Vagina (tissue), 2 donors: ENCODE data around the gene CLDN1. TPM values are rescaled to one million over a fixed set of nuclear protein-coding genes. Genes with fewer than 3 reads are reported as not detected.

ENCODE experiments used
- DNase-seq, 2 donors: peaks; one replicate each; pipeline ENCODE4 v3.0.0-alpha.2; 2017; ENCODE audit errors: extremely low spot score in 2 of 2
- H3K27ac ChIP-seq: fragments of 200-600 bp; sonication (generic); one replicate; pipeline ENCODE4 v1.5.1; 2019
- H3K27me3 ChIP-seq: fragments of 200-600 bp; sonication (generic); one replicate; pipeline ENCODE4 v1.5.1; 2019
- H3K36me3 ChIP-seq, 2 donors: fragments of 200-600 bp; sonication (generic); one replicate each; pipeline ENCODE4 v1.5.1; 2017 to 2019
- H3K4me1 ChIP-seq: fragments of 200-600 bp; sonication (generic); one replicate; pipeline ENCODE4 v1.5.1; 2019
- H3K4me3 ChIP-seq, 2 donors: fragments of 200-600 bp; sonication (generic); 1 replicate in 1 of 2; 2 replicates in 1 of 2; pipeline ENCODE4 v1.5.1; 2016 to 2019
- H3K9me3 ChIP-seq: fragments of 200-600 bp; sonication (generic); one replicate; pipeline ENCODE4 v1.5.1; 2019
- POLR2A ChIP-seq, 2 donors: fragments of 450-650 bp; IDR thresholded peaks; one replicate each; pipeline ENCODE4 v1.6.1; 2017; ENCODE audit warnings: antibody characterized with exemption in 2 of 2, mild to moderate bottlenecking in 2 of 2, moderate library complexity in 2 of 2
- POLR2AphosphoS5 ChIP-seq, 2 donors: sonication (generic); formaldehyde crosslinking; IDR thresholded peaks; one replicate each; pipeline ENCODE4 v1.9.0; 2017; ENCODE audit warnings: antibody characterized with exemption in 2 of 2, mild to moderate bottlenecking in 2 of 2, low read depth in 1 of 2; ENCODE audit not compliant: insufficient read depth in 1 of 2
- intact Hi-C: fragments of 100-400 bp; cut with DNase I; formaldehyde crosslinking; loops from one replicate; pipeline ENCODE4 v1.15.1; 2023
- total RNA-seq: library from RNA; depleted of rRNA; stranded (reverse); fragments of >200 nt; gene quantifications from one replicate; pipeline ENCODE4 v1.2.3, GENCODE V29; 2016
- TF ChIP-seq, protein P1 (sequence below), 3 experiments: fragments of 450-650 bp in 2 of 3; fragments of 200-600 bp in 1 of 3; sonication (generic) in 1 of 3; IDR thresholded peaks; one replicate each; pipeline ENCODE4 v1.5.1; 2017 to 2019; ENCODE audit warnings: antibody characterized with exemption in 3 of 3, mild to moderate bottlenecking in 2 of 3, moderate library complexity in 2 of 3

CLDN1 gene
- total RNA-seq, 1 donor from 2014 or later = 48.6 TPM

DNA sequence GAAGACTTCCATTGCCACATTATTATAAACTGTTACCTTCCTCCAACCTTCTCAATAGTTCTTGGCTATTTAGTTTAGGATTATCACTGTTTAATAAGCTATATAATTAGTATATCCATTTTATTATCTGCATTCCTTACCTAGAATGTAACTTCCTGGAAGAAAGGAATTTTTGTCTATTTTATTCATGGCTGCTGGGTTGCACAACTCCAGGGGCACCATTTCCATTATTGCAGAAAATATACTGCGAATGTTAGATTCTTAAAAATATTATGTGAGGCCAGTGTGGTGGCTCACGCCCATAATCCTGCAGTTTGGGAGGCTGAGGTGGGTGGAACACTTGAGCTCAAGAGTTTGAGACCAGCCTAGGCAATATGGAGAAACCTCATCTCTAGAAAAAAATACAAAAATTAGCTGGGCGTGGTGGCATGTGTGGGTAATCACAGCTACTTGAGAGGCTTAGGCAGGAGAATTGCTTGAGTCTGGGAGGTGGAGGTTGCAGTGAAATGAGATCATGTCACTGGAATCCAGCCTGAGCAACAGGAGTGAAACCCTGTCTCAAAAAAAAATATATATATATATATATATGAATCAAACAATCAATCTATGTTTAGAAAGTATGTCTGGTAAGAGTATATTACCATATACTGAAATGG, 19.9 kb downstream of the CLDN1 start:
- Histone ChIP-seq H3K27ac (no peak overlapping the region), H3K4me1 (no peaks in the 10 kb centered on the region), H3K36me3 (no peaks in the 10 kb centered on the region), H3K4me3 (no peak overlapping the region), H3K9me3 (no peaks in the 10 kb centered on the region), H3K27me3 (no peaks in the 10 kb centered on the region)
- DNase-seq = no peak
- TF ChIP-seq, protein P1, sequence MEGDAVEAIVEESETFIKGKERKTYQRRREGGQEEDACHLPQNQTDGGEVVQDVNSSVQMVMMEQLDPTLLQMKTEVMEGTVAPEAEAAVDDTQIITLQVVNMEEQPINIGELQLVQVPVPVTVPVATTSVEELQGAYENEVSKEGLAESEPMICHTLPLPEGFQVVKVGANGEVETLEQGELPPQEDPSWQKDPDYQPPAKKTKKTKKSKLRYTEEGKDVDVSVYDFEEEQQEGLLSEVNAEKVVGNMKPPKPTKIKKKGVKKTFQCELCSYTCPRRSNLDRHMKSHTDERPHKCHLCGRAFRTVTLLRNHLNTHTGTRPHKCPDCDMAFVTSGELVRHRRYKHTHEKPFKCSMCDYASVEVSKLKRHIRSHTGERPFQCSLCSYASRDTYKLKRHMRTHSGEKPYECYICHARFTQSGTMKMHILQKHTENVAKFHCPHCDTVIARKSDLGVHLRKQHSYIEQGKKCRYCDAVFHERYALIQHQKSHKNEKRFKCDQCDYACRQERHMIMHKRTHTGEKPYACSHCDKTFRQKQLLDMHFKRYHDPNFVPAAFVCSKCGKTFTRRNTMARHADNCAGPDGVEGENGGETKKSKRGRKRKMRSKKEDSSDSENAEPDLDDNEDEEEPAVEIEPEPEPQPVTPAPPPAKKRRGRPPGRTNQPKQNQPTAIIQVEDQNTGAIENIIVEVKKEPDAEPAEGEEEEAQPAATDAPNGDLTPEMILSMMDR (IDR thresholded peaks at IDR 0.05) = no peak
- no peak for TF ChIP-seq POLR2A (IDR thresholded peaks at IDR 0.05)
- no peak for TF ChIP-seq POLR2AphosphoS5 (IDR thresholded peaks at IDR 0.05; ENCODE audit: insufficient read depth in 1 of 2, low read depth in 1 of 2)
- intact Hi-C loops = no loop called here

DNA sequence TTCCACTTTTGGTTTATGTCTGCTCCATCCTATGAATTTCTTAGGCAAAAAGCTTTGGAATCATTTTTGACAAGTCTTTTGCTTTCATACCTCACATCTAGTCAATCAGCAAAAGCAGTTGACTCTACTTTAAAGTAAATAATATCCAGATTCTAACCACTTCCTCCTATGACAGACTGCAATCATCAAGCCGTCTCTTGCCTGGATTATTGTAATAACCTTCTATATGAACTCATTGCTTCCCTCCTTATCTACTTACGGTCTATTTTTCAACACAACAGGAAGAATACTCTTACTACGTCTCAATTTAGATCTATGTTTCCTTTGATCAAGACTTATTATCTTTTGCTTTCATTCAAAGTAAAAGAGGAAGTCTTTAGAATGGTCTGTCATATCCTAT, 20.7 kb downstream of the CLDN1 start:
- no peaks in the 10 kb centered on the region for H3K9me3 ChIP-seq
- H3K4me3 ChIP-seq = no peak overlapping the region
- intact Hi-C loops = no loop called here
- no peaks in the 10 kb centered on the region for H3K27me3 ChIP-seq
- no peaks in the 10 kb centered on the region for H3K4me1 ChIP-seq
- H3K36me3 ChIP-seq = no peaks in the 10 kb centered on the region
- TF ChIP-seq POLR2AphosphoS5 (IDR thresholded peaks at IDR 0.05; ENCODE audit: insufficient read depth in 1 of 2, low read depth in 1 of 2) = no peak
- no peak for TF ChIP-seq POLR2A (IDR thresholded peaks at IDR 0.05)
- no peak overlapping the region for H3K27ac ChIP-seq
- DNase-seq = no peak

GRCh38 chr3:190299969-190300368, 22.3 kb downstream of the CLDN1 start:
- Histone ChIP-seq H3K4me1 (no peaks in the 10 kb centered on the region), H3K4me3 (no peak overlapping the region), H3K9me3 (no peaks in the 10 kb centered on the region), H3K27me3 (no peaks in the 10 kb centered on the region), H3K36me3 (no peaks in the 10 kb centered on the region), H3K27ac (no peak overlapping the region)
- intact Hi-C loops = no loop called here
- DNase-seq = no peak
- TF ChIP-seq, protein P1 (IDR thresholded peaks at IDR 0.05) = no peak
- TF ChIP-seq POLR2AphosphoS5 (IDR thresholded peaks at IDR 0.05; ENCODE audit: insufficient read depth in 1 of 2, low read depth in 1 of 2) = no peak
- TF ChIP-seq POLR2A (IDR thresholded peaks at IDR 0.05) = no peak

DNA sequence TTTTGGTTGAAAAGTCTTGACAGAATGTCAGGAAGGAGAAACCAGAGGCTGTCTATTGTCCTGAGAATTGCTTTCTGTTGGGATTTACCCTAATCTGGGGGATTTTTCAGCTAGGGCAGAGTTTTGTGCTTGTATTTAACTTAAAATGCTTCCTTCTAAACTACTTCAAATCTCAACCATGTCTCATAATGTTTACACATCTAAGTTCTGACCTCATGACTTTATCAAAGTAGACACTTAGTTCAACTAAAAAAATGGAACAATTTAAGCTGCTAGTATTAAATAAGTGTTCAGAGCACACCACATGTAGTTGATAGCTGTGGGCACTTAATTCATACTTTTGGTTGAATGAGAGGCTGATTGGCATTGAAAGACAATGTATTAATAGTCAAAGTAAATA, 28.2 kb downstream of the CLDN1 start:
- Histone ChIP-seq H3K27me3 (no peaks in the 10 kb centered on the region), H3K4me3 (no peak overlapping the region), H3K36me3 (no peaks in the 10 kb centered on the region), H3K9me3 (no peaks in the 10 kb centered on the region), H3K4me1 (no peaks in the 10 kb centered on the region), H3K27ac (no peak overlapping the region)
- intact Hi-C loops = no loop called here
- TF ChIP-seq POLR2A (IDR thresholded peaks at IDR 0.05) (no peak), POLR2AphosphoS5 (IDR thresholded peaks at IDR 0.05; ENCODE audit: insufficient read depth in 1 of 2, low read depth in 1 of 2) (no peak)
- TF ChIP-seq, protein P1 (IDR thresholded peaks at IDR 0.05) = no peak
- no peak for DNase-seq

DNA sequence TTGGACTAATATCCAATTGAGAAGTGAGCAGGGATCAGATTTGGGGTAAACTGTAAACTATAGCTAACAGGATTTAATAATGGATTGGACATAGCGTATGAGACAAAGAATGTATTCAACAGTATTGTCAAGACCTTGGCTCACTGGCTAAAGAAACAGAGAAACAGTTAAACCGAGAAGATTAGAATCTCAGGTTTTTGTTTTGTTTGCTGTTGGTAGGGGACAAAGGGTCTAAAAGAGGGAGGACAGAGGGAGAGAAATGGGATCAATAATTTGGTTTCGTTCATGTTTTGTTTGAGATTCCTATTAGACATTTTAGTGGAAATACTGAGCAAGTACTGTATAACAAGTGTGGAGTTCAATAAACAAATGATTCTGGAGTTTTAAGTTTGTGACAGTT, 28.6 kb downstream of the CLDN1 start:
- no peaks in the 10 kb centered on the region for H3K27me3 ChIP-seq
- no peaks in the 10 kb centered on the region for H3K36me3 ChIP-seq
- intact Hi-C loops = no loop called here
- TF ChIP-seq POLR2AphosphoS5 (IDR thresholded peaks at IDR 0.05; ENCODE audit: insufficient read depth in 1 of 2, low read depth in 1 of 2) (no peak), POLR2A (IDR thresholded peaks at IDR 0.05) (no peak)
- TF ChIP-seq, protein P1 (IDR thresholded peaks at IDR 0.05) = no peak
- DNase-seq = no peak
- no peaks in the 10 kb centered on the region for H3K4me1 ChIP-seq
- H3K9me3 ChIP-seq = no peaks in the 10 kb centered on the region
- no peak overlapping the region for H3K27ac ChIP-seq
- H3K4me3 ChIP-seq = no peak overlapping the region
